ENCODE data around the gene SETDB1. TPM values are rescaled to one million over a fixed set of nuclear protein-coding genes. Genes with fewer than 3 reads are reported as not detected.
"Not testable (repeated sequence)": the region's sequence is repeated elsewhere in the genome, so short reads cannot be mapped to it uniquely, and the experiment has no call there.

SETDB1 gene
- total RNA-seq, 1 donor from 2014 or later: 20.6 TPM

DNA sequence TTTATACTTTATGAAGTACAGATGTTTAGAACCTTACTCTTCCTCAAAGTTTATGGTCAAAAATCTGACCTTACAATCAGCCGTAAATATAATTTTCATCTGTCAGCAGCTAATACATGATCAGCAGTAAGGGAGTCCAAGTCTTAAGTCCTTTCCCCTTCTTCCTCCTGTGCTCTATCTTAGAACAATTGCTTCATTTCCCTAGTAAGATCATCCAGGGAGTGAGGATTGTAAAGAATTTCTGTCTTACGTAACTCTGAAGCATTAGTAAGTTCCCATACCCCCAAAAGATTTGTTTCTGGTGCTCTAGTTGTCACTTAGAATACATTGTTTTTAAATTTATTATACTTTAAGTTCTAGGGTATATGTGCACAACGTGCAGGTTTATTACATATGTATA is 2.1 kb downstream of the SETDB1 start:
- no peak for TF ChIP-seq CTCF (conservative IDR thresholded peaks at IDR 0.05; ENCODE audit: low read depth, low read length)
- DNase-seq (ENCODE audit: low read depth): no peak
- H3K4me3 ChIP-seq (ENCODE audit: low read depth, low read length): no peak overlapping the region

DNA sequence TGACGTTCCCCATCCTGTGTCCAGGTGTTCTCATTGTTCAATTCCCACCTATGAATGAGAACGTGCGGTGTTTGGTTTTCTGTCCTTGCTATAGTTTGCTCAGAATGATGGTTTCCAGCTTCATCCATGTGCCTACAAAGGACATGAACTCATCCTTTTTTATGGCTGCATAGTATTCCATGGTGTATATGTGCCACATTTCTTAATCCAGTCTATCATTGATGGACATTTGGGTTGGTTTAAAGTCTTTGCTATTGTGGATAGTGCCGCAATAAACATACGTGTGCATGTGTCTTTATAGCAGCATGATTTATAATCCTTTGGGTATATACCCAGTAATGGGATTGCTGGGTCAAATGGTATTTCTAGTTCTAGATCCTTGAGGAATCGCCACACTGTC is 2.6 kb downstream of the SETDB1 start:
- not testable (repeated sequence) for H3K4me3 ChIP-seq (ENCODE audit: low read depth, low read length); DNase-seq (ENCODE audit: low read depth)

- no peak for DNase-seq (ENCODE audit: low read depth)
- no peak for TF ChIP-seq CTCF (conservative IDR thresholded peaks at IDR 0.05; ENCODE audit: low read depth, low read length)
- H3K4me3 ChIP-seq (ENCODE audit: low read depth, low read length): no peak overlapping the region
Observed at GRCh38 chr1:150931773-150932172, 5.6 kb downstream of the SETDB1 start.

- no peak for DNase-seq (ENCODE audit: low read depth)
- H3K4me3 ChIP-seq (ENCODE audit: low read depth, low read length): no peak overlapping the region
- no peak for TF ChIP-seq CTCF (conservative IDR thresholded peaks at IDR 0.05; ENCODE audit: low read depth, low read length)
Observed at GRCh38 chr1:150944856-150945255, 18.7 kb downstream of the SETDB1 start.

GRCh38 chr1:150954708-150955107 is 28.5 kb downstream of the SETDB1 start:
- DNase-seq (ENCODE audit: low read depth): no peak
- no peak overlapping the region for H3K4me3 ChIP-seq (ENCODE audit: low read depth, low read length)
- no peak for TF ChIP-seq CTCF (conservative IDR thresholded peaks at IDR 0.05; ENCODE audit: low read depth, low read length)

DNA sequence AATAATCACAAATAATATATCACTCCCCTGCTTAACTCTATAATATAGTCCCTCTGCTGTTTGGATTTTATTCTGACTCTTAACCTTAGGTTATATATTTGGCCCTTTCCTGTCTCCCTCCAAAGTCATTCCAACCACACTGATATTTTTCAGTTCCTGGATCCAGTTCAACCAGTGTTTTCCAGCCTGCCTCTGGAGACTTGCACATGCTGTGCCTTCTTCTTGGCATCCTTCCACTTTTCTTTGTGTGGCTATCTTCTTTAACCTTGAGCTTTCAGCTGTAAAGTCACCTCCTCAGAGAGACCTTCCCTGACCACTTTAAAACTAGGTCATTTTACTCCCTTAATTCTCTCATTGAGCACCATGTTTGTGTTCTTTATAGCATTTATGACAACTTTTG is 29.1 kb downstream of the SETDB1 start:
- DNase-seq (ENCODE audit: low read depth): no peak
- no peak overlapping the region for H3K4me3 ChIP-seq (ENCODE audit: low read depth, low read length)
- no peak for TF ChIP-seq CTCF (conservative IDR thresholded peaks at IDR 0.05; ENCODE audit: low read depth, low read length)

GRCh38 chr1:150957666-150958065 is 31.5 kb downstream of the SETDB1 start:
- DNase-seq (ENCODE audit: low read depth): no peak
- H3K4me3 ChIP-seq (ENCODE audit: low read depth, low read length): no peak overlapping the region
- no peak for TF ChIP-seq CTCF (conservative IDR thresholded peaks at IDR 0.05; ENCODE audit: low read depth, low read length)

- TF ChIP-seq CTCF (conservative IDR thresholded peaks at IDR 0.05; ENCODE audit: low read depth, low read length): no peak
- no peak for DNase-seq (ENCODE audit: low read depth)
- H3K4me3 ChIP-seq (ENCODE audit: low read depth, low read length): no peak overlapping the region
Observed at GRCh38 chr1:150960646-150961045, 34.5 kb downstream of the SETDB1 start.
